ENCODE measurements around the gene LRGUK.

Gene LRGUK

GRCh38 chr7:134085311-134085710 lies 41.8 kb upstream of the LRGUK start:
- H3K27ac ChIP-seq (ENCODE audit: extremely low read depth, low read depth, low read length): no peak overlapping the region
- POLR2A ChIA-PET: interaction anchor here (0.6 kb wide), 1 partner anchor 232 kb away, joined by 3 read pairs; the partner anchor contains the start of gene SLC35B4
- H3K4me1 ChIP-seq (ENCODE audit: control insufficient read depth, insufficient read depth, low read length): no peaks in the 10 kb centered on the region
- H3K9me3 ChIP-seq (ENCODE audit: control insufficient read depth, insufficient read depth, low read depth, low read length): no peaks in the 10 kb centered on the region
- H3K4me3 ChIP-seq (ENCODE audit: low read depth, low read length): no peak overlapping the region
- CTCF ChIA-PET: interaction anchor here (0.6 to 0.9 kb wide), 3 partner anchors 56 to 108 kb away, joined by 3 to 5 read pairs (median 3); no protein-coding TSS in a partner anchor
- TF ChIP-seq ZNF398 (tag by site-specific recombination; IDR thresholded peaks at IDR 0.05) (no peak), ZNF677 (tag by site-specific recombination; IDR thresholded peaks at IDR 0.05) (peak; percentile 81)
- no peaks in the 10 kb centered on the region for H3K36me3 ChIP-seq (ENCODE audit: control insufficient read depth in 2 of 2, insufficient read depth in 1 of 2, low read length in 2 of 2)

GRCh38 chr7:134086998-134087735 lies 40.0 kb upstream of the LRGUK start:
- Histone ChIP-seq H3K36me3 (ENCODE audit: control insufficient read depth in 2 of 2, insufficient read depth in 1 of 2, low read length in 2 of 2) (no peaks in the 10 kb centered on the region), H3K9me3 (ENCODE audit: control insufficient read depth, insufficient read depth, low read depth, low read length) (no peaks in the 10 kb centered on the region), H3K4me3 (ENCODE audit: low read depth, low read length) (no peak overlapping the region), H3K27ac (ENCODE audit: extremely low read depth, low read depth, low read length) (no peak overlapping the region), H3K4me1 (ENCODE audit: control insufficient read depth, insufficient read depth, low read length) (no peaks in the 10 kb centered on the region)
- CTCF ChIA-PET: interaction anchor here (0.6 kb wide), 1 partner anchor 71 kb away, joined by 3 read pairs; no protein-coding TSS in a partner anchor
- POLR2A ChIA-PET: no interaction called here
- TF ChIP-seq ZNF549 (tag by site-specific recombination; IDR thresholded peaks at IDR 0.05): peak; percentile 80
- no peak for TF ChIP-seq ZNF792 (tag by site-specific recombination; IDR thresholded peaks at IDR 0.05)

GRCh38 chr7:134088199-134088598 lies 38.9 kb upstream of the LRGUK start:
- H3K4me1 ChIP-seq (ENCODE audit: control insufficient read depth, insufficient read depth, low read length): no peaks in the 10 kb centered on the region
- ChIA-PET CTCF (no interaction called here), POLR2A (no interaction called here)
- H3K4me3 ChIP-seq (ENCODE audit: low read depth, low read length): no peak overlapping the region
- H3K27ac ChIP-seq (ENCODE audit: extremely low read depth, low read depth, low read length): no peak overlapping the region
- TF ChIP-seq ZNF777 (tag by site-specific recombination; IDR thresholded peaks at IDR 0.05; ENCODE audit: borderline replicate concordance) (no peak), ZNF157 (tag by site-specific recombination; IDR thresholded peaks at IDR 0.05) (no peak), ZNF776 (tag by site-specific recombination; IDR thresholded peaks at IDR 0.05; ENCODE audit: borderline replicate concordance) (no peak), PRDM1 (tag by site-specific recombination; IDR thresholded peaks at IDR 0.05) (no peak), MYNN (tag by site-specific recombination; IDR thresholded peaks at IDR 0.05; ENCODE audit: borderline replicate concordance) (no peak), ZNF138 (tag by site-specific recombination; IDR thresholded peaks at IDR 0.05; ENCODE audit: borderline replicate concordance) (no peak), ZNF639 (tag by site-specific recombination; IDR thresholded peaks at IDR 0.05) (no peak), ZNF768 (tag by site-specific recombination; IDR thresholded peaks at IDR 0.05) (no peak), ZNF16 (tag by site-specific recombination; IDR thresholded peaks at IDR 0.05; ENCODE audit: low read depth) (no peak)
- no peaks in the 10 kb centered on the region for H3K9me3 ChIP-seq (ENCODE audit: control insufficient read depth, insufficient read depth, low read depth, low read length)
- H3K36me3 ChIP-seq (ENCODE audit: control insufficient read depth in 2 of 2, insufficient read depth in 1 of 2, low read length in 2 of 2): no peaks in the 10 kb centered on the region

GRCh38 chr7:134089446-134089845 lies 37.7 kb upstream of the LRGUK start:
- POLR2A ChIA-PET: no interaction called here
- H3K4me1 ChIP-seq (ENCODE audit: control insufficient read depth, insufficient read depth, low read length): no peaks in the 10 kb centered on the region
- CTCF ChIA-PET: no interaction called here
- no peak overlapping the region for H3K27ac ChIP-seq (ENCODE audit: extremely low read depth, low read depth, low read length)
- H3K36me3 ChIP-seq (ENCODE audit: control insufficient read depth in 2 of 2, insufficient read depth in 1 of 2, low read length in 2 of 2): no peaks in the 10 kb centered on the region
- H3K9me3 ChIP-seq (ENCODE audit: control insufficient read depth, insufficient read depth, low read depth, low read length): no peaks in the 10 kb centered on the region
- no peak overlapping the region for H3K4me3 ChIP-seq (ENCODE audit: low read depth, low read length)
- TF ChIP-seq ZNF311 (tag by site-specific recombination; IDR thresholded peaks at IDR 0.05; ENCODE audit: borderline replicate concordance) (no peak), ZNF112 (tag by site-specific recombination; IDR thresholded peaks at IDR 0.05) (no peak), ZNF26 (tag by site-specific recombination; IDR thresholded peaks at IDR 0.05) (0 out of 2 replicates have a peak, but pooled peaks have one; percentile 33), ZEB2 (tag by site-specific recombination; IDR thresholded peaks at IDR 0.05) (no peak), ZNF202 (tag by site-specific recombination; IDR thresholded peaks at IDR 0.05; ENCODE audit: borderline replicate concordance) (no peak), ZNF174 (tag by site-specific recombination; IDR thresholded peaks at IDR 0.05) (no peak), TRIM28 (IDR thresholded peaks at IDR 0.05; ENCODE audit: borderline replicate concordance, low read length) (peak; percentile 81; the same call in 1 of the 2 replicates), ZNF571 (tag by site-specific recombination; IDR thresholded peaks at IDR 0.05) (no peak), ZNF473 (tag by site-specific recombination; IDR thresholded peaks at IDR 0.05) (no peak), HOXA7 (CRISPR knock-in tag; IDR thresholded peaks at IDR 0.05; ENCODE audit: borderline replicate concordance) (no peak), ZNF549 (tag by site-specific recombination; IDR thresholded peaks at IDR 0.05) (peak; percentile 59; the same call in 1 of the 2 replicates)

Data from HEK293 (cell line).